ENCODE data around the gene ZZZ3. TPM values are rescaled to one million over a fixed set of nuclear protein-coding genes. Genes with fewer than 3 reads are reported as not detected.
"Not testable (repeated sequence)": the region's sequence is repeated elsewhere in the genome, so short reads cannot be mapped to it uniquely, and the experiment has no call there.

The ZZZ3 gene
- total RNA-seq, 1 donor = 77.1 TPM

- no peak for DNase-seq (ENCODE audit: insufficient read length, low spot score, missing footprints)
- Histone ChIP-seq H2AFZ (ENCODE audit: low read length) (no peak overlapping the region), H3K36me3 (ENCODE audit: insufficient read depth, low read length) (peaks cover 63% of the 10 kb centered on the region), H3K27ac (ENCODE audit: low read depth, low read length) (no peak overlapping the region), H3K4me2 (ENCODE audit: insufficient read depth, low read length) (no peak overlapping the region), H4K20me1 (ENCODE audit: insufficient read depth, low read length) (no peaks in the 10 kb centered on the region), H3K4me1 (ENCODE audit: insufficient read depth, low read length) (no peaks in the 10 kb centered on the region), H3K79me2 (ENCODE audit: insufficient read depth, low read length) (no peaks in the 10 kb centered on the region), H3K9me3 (ENCODE audit: low read depth, low read length) (no peaks in the 10 kb centered on the region), H3K4me3 (ENCODE audit: insufficient read depth, low read length) (no peak overlapping the region), H3K27me3 (ENCODE audit: insufficient read depth, low read length) (no peaks in the 10 kb centered on the region)
- TF ChIP-seq, protein P1, sequence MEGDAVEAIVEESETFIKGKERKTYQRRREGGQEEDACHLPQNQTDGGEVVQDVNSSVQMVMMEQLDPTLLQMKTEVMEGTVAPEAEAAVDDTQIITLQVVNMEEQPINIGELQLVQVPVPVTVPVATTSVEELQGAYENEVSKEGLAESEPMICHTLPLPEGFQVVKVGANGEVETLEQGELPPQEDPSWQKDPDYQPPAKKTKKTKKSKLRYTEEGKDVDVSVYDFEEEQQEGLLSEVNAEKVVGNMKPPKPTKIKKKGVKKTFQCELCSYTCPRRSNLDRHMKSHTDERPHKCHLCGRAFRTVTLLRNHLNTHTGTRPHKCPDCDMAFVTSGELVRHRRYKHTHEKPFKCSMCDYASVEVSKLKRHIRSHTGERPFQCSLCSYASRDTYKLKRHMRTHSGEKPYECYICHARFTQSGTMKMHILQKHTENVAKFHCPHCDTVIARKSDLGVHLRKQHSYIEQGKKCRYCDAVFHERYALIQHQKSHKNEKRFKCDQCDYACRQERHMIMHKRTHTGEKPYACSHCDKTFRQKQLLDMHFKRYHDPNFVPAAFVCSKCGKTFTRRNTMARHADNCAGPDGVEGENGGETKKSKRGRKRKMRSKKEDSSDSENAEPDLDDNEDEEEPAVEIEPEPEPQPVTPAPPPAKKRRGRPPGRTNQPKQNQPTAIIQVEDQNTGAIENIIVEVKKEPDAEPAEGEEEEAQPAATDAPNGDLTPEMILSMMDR (IDR thresholded peaks at IDR 0.05; ENCODE audit: extremely low read depth, low read depth, low read length) = no peak
These were observed 33.6 kb upstream of the ZZZ3 start for GRCh38 chr1:77716065-77716464.

GRCh38 chr1:77709727-77710126, 27.3 kb upstream of the ZZZ3 start:
- Histone ChIP-seq H3K36me3 (ENCODE audit: insufficient read depth, low read length) (peaks cover 64% of the 10 kb centered on the region), H3K9me3 (ENCODE audit: low read depth, low read length) (no peaks in the 10 kb centered on the region), H2AFZ (ENCODE audit: low read length) (no peak overlapping the region), H4K20me1 (ENCODE audit: insufficient read depth, low read length) (no peaks in the 10 kb centered on the region), H3K4me1 (ENCODE audit: insufficient read depth, low read length) (no peaks in the 10 kb centered on the region), H3K4me3 (ENCODE audit: insufficient read depth, low read length) (no peak overlapping the region), H3K27ac (ENCODE audit: low read depth, low read length) (no peak overlapping the region), H3K79me2 (ENCODE audit: insufficient read depth, low read length) (no peaks in the 10 kb centered on the region), H3K4me2 (ENCODE audit: insufficient read depth, low read length) (no peak overlapping the region), H3K27me3 (ENCODE audit: insufficient read depth, low read length) (no peaks in the 10 kb centered on the region)
- TF ChIP-seq, protein P1 (IDR thresholded peaks at IDR 0.05; ENCODE audit: extremely low read depth, low read depth, low read length) = no peak
- no peak for DNase-seq (ENCODE audit: insufficient read length, low spot score, missing footprints)

DNA sequence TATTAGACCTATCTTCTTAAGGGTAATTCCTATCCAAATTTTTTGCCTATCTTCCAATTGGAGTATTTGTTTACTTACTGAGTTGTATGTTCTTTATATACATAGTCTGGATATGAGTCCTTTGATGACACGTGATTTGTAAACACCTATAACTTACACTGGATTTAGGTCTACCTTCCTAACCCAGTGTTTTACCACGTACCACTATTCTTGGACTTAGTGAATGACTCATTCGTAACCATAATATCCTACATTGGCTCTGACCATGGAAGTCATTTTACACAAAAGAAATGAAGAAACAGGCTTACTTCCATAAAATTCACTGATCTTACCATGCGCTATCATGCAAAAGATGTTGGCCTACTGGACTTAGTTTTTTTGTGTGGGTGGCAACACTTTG, 23.9 kb upstream of the ZZZ3 start:
- H3K9me3 ChIP-seq (ENCODE audit: low read depth, low read length) = no peaks in the 10 kb centered on the region
- TF ChIP-seq, protein P1 (IDR thresholded peaks at IDR 0.05; ENCODE audit: extremely low read depth, low read depth, low read length) = no peak
- H3K27ac ChIP-seq (ENCODE audit: low read depth, low read length) = no peak overlapping the region
- no peak overlapping the region for H2AFZ ChIP-seq (ENCODE audit: low read length)
- H3K79me2 ChIP-seq (ENCODE audit: insufficient read depth, low read length) = no peaks in the 10 kb centered on the region
- no peak overlapping the region for H3K4me3 ChIP-seq (ENCODE audit: insufficient read depth, low read length)
- peaks cover 37% of the 10 kb centered on the region for H3K36me3 ChIP-seq (ENCODE audit: insufficient read depth, low read length)
- H3K4me1 ChIP-seq (ENCODE audit: insufficient read depth, low read length) = no peaks in the 10 kb centered on the region
- no peaks in the 10 kb centered on the region for H3K27me3 ChIP-seq (ENCODE audit: insufficient read depth, low read length)
- no peaks in the 10 kb centered on the region for H4K20me1 ChIP-seq (ENCODE audit: insufficient read depth, low read length)
- DNase-seq (ENCODE audit: insufficient read length, low spot score, missing footprints) = no peak
- H3K4me2 ChIP-seq (ENCODE audit: insufficient read depth, low read length) = no peak overlapping the region

GRCh38 chr1:77704736-77705135, 22.3 kb upstream of the ZZZ3 start:
- no peak overlapping the region for H2AFZ ChIP-seq (ENCODE audit: low read length)
- H4K20me1 ChIP-seq (ENCODE audit: insufficient read depth, low read length) = no peaks in the 10 kb centered on the region
- H3K27ac ChIP-seq (ENCODE audit: low read depth, low read length) = no peak overlapping the region
- no peaks in the 10 kb centered on the region for H3K79me2 ChIP-seq (ENCODE audit: insufficient read depth, low read length)
- no peaks in the 10 kb centered on the region for H3K9me3 ChIP-seq (ENCODE audit: low read depth, low read length)
- TF ChIP-seq, protein P1 (IDR thresholded peaks at IDR 0.05; ENCODE audit: extremely low read depth, low read depth, low read length) = no peak
- H3K4me2 ChIP-seq (ENCODE audit: insufficient read depth, low read length) = no peak overlapping the region
- H3K36me3 ChIP-seq (ENCODE audit: insufficient read depth, low read length) = peaks cover 22% of the 10 kb centered on the region
- H3K27me3 ChIP-seq (ENCODE audit: insufficient read depth, low read length) = no peaks in the 10 kb centered on the region
- DNase-seq (ENCODE audit: insufficient read length, low spot score, missing footprints) = no peak
- no peaks in the 10 kb centered on the region for H3K4me1 ChIP-seq (ENCODE audit: insufficient read depth, low read length)
- H3K4me3 ChIP-seq (ENCODE audit: insufficient read depth, low read length) = no peak overlapping the region

GRCh38 chr1:77699673-77700072, 17.2 kb upstream of the ZZZ3 start:
- H3K79me2 ChIP-seq (ENCODE audit: insufficient read depth, low read length); H4K20me1 ChIP-seq (ENCODE audit: insufficient read depth, low read length); H3K27me3 ChIP-seq (ENCODE audit: insufficient read depth, low read length); H3K4me3 ChIP-seq (ENCODE audit: insufficient read depth, low read length); H3K27ac ChIP-seq (ENCODE audit: low read depth, low read length); H2AFZ ChIP-seq (ENCODE audit: low read length); H3K4me1 ChIP-seq (ENCODE audit: insufficient read depth, low read length); H3K36me3 ChIP-seq (ENCODE audit: insufficient read depth, low read length); H3K4me2 ChIP-seq (ENCODE audit: insufficient read depth, low read length); H3K9me3 ChIP-seq (ENCODE audit: low read depth, low read length); DNase-seq (ENCODE audit: insufficient read length, low spot score, missing footprints): not testable (repeated sequence)
